PFSK-1 (cell line): Measurements from ENCODE around the gene GALNTL6.

Source experiments
- FOXP2 ChIP-seq: optimal IDR thresholded peaks from 2 replicates; pipeline ENCODE3; 2011; ENCODE audit warnings: borderline replicate concordance, control low read depth, inconsistent platforms; ENCODE audit not compliant: insufficient read depth; ENCODE audit errors: extremely low read length, extremely low read depth
- POLR2AphosphoS5 ChIP-seq: IDR thresholded peaks from 2 replicates; pipeline ENCODE4 v1.6.1; 2012; ENCODE audit warnings: low read depth, mild to moderate bottlenecking, control low read depth, low read length, moderate library complexity
- SIN3A ChIP-seq: IDR thresholded peaks from 2 replicates; pipeline ENCODE4 v1.6.1; 2012; ENCODE audit warnings: mild to moderate bottlenecking, low read length, moderate library complexity, borderline replicate concordance; ENCODE audit not compliant: insufficient read depth
- TAF1 ChIP-seq: IDR thresholded peaks from 2 replicates; pipeline ENCODE4 v1.6.1; 2012; ENCODE audit warnings: low read length, control low read depth, borderline replicate concordance; ENCODE audit not compliant: insufficient read depth
- TF ChIP-seq, protein P1 (sequence below), 2 experiments: IDR thresholded peaks; 2 replicates each; pipeline versions ENCODE4 v1.6.1 to v1.8.0; 2011 to 2012; ENCODE audit warnings: low read depth in 2 of 2, low read length in 2 of 2, control low read depth in 1 of 2, inconsistent platforms in 1 of 2, mild to moderate bottlenecking in 1 of 2, moderate library complexity in 1 of 2; ENCODE audit not compliant: insufficient read depth in 1 of 2

Gene GALNTL6

DNA sequence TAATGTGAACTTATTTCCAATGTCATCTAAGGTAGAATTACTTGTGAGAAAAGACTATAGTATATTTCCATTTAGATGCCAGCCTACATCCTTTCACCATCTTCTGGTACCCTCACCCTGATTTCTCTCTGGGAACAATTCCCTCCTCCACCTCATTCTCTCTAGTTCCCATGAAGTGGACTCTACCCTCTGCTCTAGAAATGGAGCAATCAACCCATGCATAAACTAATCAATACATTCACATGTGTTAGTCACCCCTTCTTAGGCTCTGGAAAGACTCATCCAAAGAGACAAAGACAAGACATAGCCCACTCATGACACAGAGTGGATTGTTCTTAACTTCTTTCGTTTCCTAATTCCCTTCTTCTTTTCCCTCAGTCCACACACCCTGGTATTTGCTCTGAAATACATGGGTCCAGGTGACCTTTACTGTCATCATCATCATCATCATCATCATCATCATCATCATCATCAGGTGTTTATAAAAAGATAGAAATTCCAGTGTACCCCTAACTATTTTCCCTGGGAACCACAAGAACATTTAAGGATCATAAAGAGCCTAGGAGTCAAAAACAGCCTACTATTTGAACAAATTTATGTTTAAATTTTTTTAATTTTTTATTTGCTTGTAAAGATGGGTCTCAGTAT, 1056.5 kb downstream of the GALNTL6 start:
- TF ChIP-seq POLR2AphosphoS5 (no peak), FOXP2 (no peak), TAF1 (no peak), SIN3A (no peak)
- TF ChIP-seq, protein P1, sequence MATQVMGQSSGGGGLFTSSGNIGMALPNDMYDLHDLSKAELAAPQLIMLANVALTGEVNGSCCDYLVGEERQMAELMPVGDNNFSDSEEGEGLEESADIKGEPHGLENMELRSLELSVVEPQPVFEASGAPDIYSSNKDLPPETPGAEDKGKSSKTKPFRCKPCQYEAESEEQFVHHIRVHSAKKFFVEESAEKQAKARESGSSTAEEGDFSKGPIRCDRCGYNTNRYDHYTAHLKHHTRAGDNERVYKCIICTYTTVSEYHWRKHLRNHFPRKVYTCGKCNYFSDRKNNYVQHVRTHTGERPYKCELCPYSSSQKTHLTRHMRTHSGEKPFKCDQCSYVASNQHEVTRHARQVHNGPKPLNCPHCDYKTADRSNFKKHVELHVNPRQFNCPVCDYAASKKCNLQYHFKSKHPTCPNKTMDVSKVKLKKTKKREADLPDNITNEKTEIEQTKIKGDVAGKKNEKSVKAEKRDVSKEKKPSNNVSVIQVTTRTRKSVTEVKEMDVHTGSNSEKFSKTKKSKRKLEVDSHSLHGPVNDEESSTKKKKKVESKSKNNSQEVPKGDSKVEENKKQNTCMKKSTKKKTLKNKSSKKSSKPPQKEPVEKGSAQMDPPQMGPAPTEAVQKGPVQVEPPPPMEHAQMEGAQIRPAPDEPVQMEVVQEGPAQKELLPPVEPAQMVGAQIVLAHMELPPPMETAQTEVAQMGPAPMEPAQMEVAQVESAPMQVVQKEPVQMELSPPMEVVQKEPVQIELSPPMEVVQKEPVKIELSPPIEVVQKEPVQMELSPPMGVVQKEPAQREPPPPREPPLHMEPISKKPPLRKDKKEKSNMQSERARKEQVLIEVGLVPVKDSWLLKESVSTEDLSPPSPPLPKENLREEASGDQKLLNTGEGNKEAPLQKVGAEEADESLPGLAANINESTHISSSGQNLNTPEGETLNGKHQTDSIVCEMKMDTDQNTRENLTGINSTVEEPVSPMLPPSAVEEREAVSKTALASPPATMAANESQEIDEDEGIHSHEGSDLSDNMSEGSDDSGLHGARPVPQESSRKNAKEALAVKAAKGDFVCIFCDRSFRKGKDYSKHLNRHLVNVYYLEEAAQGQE (IDR thresholded peaks at IDR 0.05; ENCODE audit: insufficient read depth in 1 of 2, low read depth in 2 of 2, low read length in 2 of 2), result no peak

GRCh38 chr4:172871381-172871780, 1058.2 kb downstream of the GALNTL6 start:
- TF ChIP-seq TAF1 (no peak), FOXP2 (no peak), POLR2AphosphoS5 (no peak), SIN3A (no peak)
- TF ChIP-seq, protein P1 (IDR thresholded peaks at IDR 0.05; ENCODE audit: insufficient read depth in 1 of 2, low read depth in 2 of 2, low read length in 2 of 2), result no peak

DNA sequence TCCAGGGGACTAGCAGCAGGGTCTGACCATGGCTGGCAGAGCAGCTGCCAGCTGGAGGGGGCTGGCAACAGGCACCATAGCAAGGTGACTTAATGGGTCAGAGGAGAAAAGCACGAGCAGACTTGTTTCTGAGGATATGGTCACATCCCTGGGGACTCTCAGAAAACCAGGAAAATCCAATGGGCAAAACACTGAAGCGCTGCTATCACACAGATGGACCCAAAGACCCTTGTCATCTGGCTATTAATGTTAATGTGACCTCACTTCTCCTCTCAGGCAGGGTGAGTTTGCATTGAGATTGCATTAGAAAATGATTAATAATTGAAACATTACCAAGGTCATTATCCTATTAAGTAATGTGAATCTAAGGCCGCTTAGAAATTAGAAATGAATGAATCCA, 1061.7 kb downstream of the GALNTL6 start:
- TF ChIP-seq, protein P1 (IDR thresholded peaks at IDR 0.05; ENCODE audit: insufficient read depth in 1 of 2, low read depth in 2 of 2, low read length in 2 of 2), result no peak
- no peak for TF ChIP-seq POLR2AphosphoS5
- TF ChIP-seq FOXP2, result no peak
- no peak for TF ChIP-seq SIN3A
- no peak for TF ChIP-seq TAF1

GRCh38 chr4:172876394-172876793, 1063.2 kb downstream of the GALNTL6 start:
- TF ChIP-seq, protein P1 (IDR thresholded peaks at IDR 0.05; ENCODE audit: insufficient read depth in 1 of 2, low read depth in 2 of 2, low read length in 2 of 2), result no peak
- TF ChIP-seq POLR2AphosphoS5, result no peak
- no peak for TF ChIP-seq TAF1
- TF ChIP-seq FOXP2, result no peak
- no peak for TF ChIP-seq SIN3A
